ENCODE results near the gene PPP4R2.
"Not testable (repeated sequence)": the region's sequence is repeated elsewhere in the genome, so short reads cannot be mapped to it uniquely, and the experiment has no call there.

The PPP4R2 gene

DNA sequence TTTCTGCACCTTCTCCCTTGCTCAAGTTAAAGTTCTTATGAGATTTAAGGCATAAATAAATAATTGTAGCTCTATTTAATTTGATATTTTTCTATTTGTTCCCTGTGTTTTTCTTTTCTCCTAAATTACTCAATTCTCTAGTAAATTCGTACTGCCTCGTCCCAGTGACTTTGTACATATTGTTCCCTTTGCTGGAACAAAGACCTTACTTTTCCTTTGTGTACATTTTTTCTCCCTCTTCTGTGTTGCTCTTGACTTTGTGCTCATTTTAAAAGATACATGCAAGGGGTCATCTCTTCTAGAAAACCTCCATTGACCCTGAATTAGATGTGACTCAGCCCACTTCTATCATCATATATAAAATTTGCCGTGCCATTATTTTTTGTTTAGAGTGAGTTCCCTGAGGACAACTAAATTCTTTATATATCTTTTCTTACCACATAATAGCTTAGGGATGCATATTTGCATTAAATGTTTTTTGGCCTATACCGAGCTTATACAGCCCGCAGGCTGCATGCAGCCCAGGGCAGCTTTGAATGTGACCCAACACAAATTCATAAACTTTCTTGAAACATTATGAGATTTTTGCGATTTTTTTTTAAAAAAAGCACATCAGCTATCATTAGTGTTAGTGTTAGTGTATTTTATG is 29.6 kb downstream of the PPP4R2 start:
- no peak for DNase-seq

DNA sequence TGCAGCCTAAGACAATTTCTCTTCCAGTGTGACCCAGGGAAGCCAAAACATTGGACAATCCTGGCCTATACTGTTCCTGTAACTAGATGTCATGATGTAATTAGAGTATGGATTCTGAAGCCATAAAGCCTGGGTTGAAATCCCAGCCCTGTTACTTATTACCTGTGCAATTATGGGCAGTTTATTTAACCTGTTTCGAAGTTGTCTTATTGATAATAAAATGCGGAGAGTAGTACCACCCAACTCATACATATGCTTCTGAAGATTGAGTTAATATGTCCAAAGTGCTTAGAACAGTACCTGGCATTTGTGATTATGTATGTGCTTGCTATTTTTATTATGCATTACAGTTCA is 30.1 kb downstream of the PPP4R2 start:
- DNase-seq = no peak

- DNase-seq = no peak
Measured at GRCh38 chr3:73028803-73029202, 32.2 kb downstream of the PPP4R2 start.

DNA sequence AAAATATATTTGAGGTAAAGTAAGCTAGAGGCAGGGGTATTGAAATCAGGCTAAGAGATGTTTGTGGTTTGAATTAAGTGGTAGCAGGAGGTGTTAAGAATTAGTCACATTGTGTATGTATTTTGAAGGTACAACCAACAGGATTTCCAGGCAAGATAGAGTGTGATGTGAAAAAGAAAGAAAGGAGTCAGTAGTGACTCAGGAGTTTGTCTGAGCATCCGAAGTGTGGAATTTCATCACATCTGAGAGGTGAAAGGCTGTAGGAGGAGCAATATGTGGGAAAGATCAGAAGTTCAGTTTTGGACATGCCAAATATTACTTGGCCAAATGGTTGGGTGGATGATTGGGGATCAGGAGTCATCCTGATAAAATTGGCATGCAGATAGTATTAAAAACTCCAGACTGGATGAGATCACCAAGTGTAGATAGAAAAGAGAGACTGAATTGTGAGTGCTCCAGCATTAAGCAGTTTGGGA is 32.7 kb downstream of the PPP4R2 start:
- DNase-seq = no peak

- DNase-seq = no peak
Measured at GRCh38 chr3:73030073-73030597, 33.5 kb downstream of the PPP4R2 start.

DNA sequence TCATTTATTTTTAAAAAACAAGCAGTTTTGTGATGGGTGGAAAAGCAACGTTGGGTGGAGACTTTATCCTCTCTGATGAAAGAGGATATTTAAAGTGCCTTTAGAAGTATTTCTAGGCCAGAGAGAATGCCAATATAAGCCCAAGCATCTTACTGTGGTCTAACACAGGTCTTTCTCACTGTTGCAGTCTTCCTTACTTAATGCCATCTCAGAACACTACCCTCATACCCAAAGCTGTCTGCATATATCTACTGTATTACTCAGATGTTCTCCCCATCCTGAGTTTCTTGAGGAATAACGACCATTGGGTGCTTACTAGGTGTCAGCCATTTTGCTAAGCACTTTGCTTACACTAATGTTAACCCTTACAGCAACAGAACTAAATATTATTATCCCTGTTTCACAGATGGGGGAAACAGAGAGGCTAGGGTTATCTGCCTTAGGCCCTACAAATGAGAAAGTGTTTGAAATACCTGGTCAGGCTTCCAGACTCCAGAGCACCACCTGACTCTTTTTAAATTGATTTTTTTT is 35.0 kb downstream of the PPP4R2 start:
- DNase-seq = no peak

DNA sequence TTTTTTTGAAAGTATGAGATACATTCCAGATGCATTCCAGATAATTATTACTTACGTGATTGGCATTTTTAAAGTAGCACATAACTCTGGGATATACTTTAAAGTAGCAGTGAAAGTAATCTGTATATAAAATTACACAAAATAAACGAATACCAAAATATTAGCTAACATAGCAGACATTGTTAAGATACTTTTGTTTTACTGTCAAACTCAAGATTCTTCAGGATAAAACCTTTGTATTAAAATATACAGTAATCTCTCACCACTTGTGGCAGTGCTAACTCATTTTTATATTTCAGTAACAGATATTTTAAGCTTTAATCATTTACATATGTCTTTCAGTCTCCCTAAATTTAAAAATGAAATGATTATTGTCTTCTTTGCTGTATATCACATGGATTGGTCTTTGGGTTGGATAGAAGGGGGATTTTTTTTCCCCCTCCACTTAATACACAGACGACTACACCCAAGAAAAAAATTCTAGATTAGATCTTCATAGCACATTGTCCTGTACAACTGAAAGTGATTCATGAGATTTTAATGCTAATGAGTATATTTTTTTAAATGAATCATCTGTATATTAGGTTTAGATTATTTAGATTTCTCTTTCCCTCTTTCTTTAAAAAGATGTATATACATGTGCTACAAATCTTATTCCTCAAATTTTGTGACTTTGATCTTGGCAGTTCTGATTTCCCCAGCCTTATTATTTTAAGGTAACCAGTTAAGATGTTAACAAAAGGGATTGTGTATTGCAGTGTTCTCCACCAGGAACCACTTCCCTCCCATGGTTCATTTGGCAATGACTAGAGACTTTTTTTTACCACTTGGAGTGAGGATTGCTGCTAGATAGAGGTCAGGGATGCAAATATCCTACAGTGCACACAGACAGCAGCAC is 40.3 kb downstream of the PPP4R2 start:
- no peak for DNase-seq

GRCh38 chr3:73041537-73041936 is 44.9 kb downstream of the PPP4R2 start:
- no peak for DNase-seq

- DNase-seq = no peak
Measured at GRCh38 chr3:73043414-73043813, 46.8 kb downstream of the PPP4R2 start.

- DNase-seq = no peak
Measured at GRCh38 chr3:73045391-73045790, 48.8 kb downstream of the PPP4R2 start.

- no peak for DNase-seq
Measured at GRCh38 chr3:73046195-73046594, 49.6 kb downstream of the PPP4R2 start.

DNA sequence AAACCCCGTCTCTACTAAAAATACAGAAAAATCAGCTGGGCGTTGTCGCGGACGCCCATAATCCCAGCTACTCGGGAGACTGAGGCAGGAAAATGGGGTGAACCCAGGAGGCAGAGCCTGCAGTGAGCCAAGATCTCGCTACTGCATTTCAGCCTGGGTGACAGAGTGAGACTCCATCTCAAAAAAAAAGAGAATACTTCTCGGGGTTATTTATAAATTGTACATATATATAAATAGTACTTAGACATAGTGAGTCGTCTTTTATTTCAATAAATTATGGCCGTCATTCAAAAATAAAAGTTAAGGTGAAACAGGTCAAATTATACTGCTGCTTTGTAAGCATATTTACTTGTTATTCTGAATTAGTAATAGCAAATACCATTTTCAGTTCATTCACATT is 52.7 kb downstream of the PPP4R2 start:
- no peak for DNase-seq

DNA sequence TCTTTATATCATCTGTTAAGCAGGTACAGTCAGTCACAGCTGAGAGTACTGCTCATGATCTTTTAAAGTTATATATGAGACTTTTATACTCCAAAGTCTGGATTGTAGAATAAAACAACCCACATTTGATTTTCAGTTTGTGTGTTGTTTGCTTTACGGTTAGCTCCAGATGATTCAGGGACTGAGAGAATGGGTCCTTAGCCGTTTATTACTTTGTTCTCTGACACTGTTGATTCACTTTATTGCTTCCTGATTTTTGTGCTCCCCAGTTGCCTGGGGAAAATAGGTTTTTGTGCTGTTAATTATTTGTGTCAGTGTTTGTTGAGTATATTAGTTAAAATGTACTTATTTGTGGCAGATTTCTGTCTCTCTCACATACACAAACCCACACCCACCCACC is 56.2 kb downstream of the PPP4R2 start:
- DNase-seq = no peak

DNA sequence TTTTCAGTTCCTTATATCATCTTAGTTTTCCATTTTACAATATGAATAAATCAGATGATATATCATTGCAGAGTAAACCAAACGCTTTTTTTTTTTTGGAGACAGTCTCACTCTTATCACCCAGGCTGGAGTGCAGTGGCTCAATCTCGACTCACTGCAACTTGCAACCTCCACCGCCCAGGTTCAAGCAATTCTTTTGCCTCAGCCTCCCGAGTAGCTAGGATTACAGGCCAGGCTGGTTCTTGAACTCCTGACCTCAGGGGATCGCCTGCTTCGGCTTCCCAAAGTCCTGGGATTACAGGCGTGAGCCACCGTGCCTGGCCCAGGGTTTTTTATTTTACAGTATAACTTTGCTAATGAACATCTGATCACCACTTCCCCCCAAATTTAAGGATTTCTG is 59.0 kb downstream of the PPP4R2 start:
- DNase-seq = no peak

DNA sequence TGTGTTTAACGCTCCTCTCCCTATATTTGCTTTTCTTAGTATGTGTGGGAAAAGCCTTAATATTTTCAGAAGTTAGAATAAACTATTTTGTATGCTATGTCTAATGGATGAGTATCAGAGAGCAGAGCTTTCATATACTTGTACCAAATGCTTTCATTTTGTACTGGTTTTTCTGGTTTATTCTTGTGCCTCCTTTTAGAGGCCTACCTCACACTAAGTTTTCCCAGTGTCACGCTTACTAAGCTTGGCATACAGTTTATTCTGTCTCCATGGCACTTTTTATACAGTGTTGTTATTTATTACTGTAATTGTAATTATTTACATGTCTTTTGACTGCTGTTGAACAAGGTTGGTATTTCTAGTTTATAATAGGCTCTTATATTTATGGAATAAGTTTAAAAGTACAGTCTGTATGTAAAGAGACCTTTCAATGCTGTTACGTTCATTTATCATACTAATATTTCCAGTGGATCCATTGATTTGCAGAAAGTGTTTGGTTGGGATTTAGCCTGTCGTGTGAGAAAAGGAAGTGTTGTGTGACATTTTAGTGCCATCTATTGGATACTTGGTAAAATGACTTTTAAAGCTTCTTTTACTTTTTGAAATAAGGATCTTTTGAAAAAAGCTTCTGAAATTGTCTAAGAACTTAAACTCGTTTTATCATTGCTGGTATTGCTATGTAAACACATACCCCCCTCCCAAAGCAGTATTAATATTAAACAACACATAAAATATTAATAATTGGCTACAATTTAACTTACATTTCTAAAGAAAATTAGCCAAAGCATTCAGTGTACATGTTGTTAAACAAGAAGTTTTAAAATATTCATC is 59.6 kb downstream of the PPP4R2 start:
- no peak for DNase-seq

DNA sequence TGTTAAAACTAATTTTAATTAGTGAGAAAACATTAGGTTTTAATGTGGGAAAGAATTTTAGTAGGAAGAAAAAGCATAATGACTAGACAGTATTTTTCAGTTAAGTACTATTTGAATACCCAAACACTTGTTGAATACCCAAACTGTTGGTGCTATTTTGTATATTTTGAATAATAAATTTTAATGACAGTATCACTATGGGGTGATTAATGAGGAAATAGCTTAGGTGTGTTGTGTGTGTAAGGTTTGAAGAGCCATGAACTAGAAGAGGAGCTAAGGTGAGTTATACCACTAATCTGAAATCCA is 60.2 kb downstream of the PPP4R2 start:
- no peak for DNase-seq

DNA sequence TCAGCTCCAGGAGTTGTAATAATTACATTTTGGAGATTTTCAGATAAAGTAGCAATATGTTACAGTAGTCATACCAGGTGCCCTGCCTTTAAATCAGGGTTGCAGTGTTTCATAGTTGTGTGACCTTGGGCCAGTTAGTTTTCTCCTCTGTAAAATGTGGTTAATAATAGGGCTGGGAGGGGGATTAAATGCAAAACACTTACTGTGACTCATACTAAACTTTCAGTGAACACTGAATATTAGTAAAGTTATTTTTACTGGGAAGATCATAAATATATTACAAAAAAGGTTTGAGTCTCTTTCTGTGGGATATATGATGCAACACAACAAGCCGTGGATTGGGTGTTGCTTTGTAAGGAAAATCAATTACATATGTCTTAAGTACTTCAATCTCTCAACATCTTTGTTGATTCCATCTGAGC is 63.7 kb downstream of the PPP4R2 start:
- no peak for DNase-seq

GRCh38 chr3:73061416-73061815 is 64.8 kb downstream of the PPP4R2 start, which contains the start of gene EBLN2:
TSS of gene EBLN2 (plus strand) at chr3:73061659. CDS start at chr3:73062082, 423 bp downstream.
- DNase-seq = no peak

DNA sequence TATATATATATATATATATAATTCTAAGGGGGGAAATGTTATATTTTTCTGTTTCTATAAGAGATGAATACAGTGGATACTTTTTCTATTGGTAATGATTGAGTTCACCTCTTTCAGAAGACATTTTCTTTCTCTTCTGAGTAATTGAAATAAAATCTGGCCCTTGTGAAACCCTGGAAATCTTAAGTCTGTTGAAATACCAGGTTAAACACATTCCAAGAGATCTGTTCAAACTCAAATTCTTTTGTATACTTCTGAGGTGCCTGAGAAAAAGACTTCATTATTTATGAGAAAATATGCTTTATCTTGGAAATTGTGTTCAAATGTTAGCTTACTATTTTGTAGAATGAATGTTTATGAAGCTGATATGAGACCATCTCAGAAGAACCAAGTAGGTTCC is 69.6 kb downstream of the PPP4R2 start:
- not testable (repeated sequence) for DNase-seq

DNA sequence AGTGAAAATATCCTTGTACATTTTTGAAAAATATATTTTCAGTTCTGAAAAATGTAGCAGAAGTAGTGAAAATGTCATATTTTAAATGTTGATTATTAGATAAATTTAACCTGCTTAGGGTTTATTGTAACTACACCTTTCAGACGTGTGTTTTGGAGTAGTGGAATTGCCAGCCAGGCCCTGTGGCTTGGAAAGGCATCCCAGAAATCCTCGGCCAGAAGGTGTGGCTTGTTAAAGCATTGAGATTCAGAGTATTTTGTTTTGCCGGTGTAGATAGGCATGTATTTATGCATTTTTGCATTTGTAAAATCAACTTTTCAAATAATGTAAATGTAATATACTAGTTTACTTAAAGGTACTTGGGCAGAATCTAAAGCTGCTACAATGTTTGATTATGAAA is 71.8 kb downstream of the PPP4R2 start:
- DNase-seq = no peak

DNA sequence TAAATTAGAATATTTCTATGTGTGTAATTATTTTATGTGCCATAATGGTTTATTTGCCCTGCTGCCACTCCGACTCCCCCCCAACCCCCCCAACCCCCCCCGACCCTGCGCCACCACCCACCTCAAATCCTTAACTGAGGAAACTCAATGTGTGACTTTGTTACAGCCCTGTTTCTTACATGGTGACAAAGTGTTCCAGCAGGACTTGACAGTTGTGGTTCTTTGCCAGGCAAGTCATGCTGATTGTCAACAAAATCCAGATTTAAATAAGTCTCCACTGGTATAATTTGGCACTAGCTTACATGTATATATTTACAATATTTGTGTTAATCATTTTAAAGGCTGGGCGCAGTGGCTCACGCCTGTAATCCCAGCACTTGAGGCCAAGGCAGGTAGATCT is 72.6 kb downstream of the PPP4R2 start:
- no peak for DNase-seq

DNA sequence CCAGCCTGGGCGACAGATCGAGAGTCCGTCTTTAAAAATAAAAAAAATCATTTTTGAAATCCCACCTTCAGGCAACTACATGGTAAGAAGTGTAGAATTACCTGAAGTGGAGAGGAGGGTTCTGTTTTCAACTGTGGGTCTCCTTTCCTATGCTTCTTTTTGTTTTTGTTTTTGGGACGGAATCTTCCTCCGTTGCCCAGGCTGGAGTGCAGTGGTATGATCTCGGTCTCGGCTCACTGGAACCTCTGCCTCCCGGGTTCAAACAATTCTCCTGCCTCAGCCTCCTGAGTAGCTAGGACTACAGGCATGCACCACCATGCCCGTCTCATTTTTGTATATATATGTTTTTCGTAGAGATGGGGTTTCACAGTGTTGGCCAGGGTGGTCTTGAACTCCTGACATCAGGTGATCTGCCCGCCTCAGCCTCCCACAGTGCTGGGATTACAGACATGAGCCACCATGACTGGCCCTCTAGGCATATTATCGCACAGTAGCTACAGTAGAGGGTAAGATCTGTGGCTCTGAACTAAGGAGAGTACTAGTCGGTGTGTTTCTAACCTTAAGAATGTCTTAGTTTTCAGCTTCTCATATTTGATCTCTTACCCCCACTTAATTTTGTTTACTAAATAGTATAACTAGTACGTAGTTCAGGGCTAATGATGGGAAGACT is 73.3 kb downstream of the PPP4R2 start:
- no peak for DNase-seq

Measured in activated gamma-delta T cell (primary cell).